Stomach (tissue), 9 donors: ENCODE data around the gene ARHGAP15. TPM values are rescaled to one million over a fixed set of nuclear protein-coding genes. Genes with fewer than 3 reads are reported as not detected.

Experiments
- DNase-seq, 2 donors: peaks; one replicate each; pipeline versions ENCODE4 v3.0.0 to v3.0.0-alpha.2; 2013 to 2019
- H3K27ac ChIP-seq, 5 donors: fragments of 200-600 bp in 4 of 5; sonication (generic) in 4 of 5; one replicate each; pipeline ENCODE4 v1.5.1; 2013 to 2019; ENCODE audit warnings: mild to moderate bottlenecking in 1 of 5, moderate library complexity in 1 of 5
- H3K27me3 ChIP-seq, 3 donors: fragments of 200-600 bp; sonication (generic); one replicate each; pipeline ENCODE4 v1.5.1; 2017 to 2019; ENCODE audit warnings: mixed run types in 1 of 3
- H3K36me3 ChIP-seq, 4 donors: fragments of 200-600 bp; sonication (generic); 1 replicate in 3 of 4; 2 replicates in 1 of 4; pipeline ENCODE4 v1.5.1; 2016 to 2019
- H3K4me1 ChIP-seq, 4 donors: fragments of 200-600 bp; sonication (generic); one replicate each; pipeline ENCODE4 v1.5.1; 2016 to 2019
- H3K4me3 ChIP-seq, 4 donors: fragments of 200-600 bp; sonication (generic) in 3 of 4; one replicate each; pipeline ENCODE4 v1.5.1; 2016 to 2019; ENCODE audit warnings: mild to moderate bottlenecking in 1 of 4
- H3K9me3 ChIP-seq, 4 donors: fragments of 200-600 bp; sonication (generic); one replicate each; pipeline ENCODE4 v1.5.1; 2016 to 2019
- CTCF ChIP-seq, 7 experiments: fragments of 450-650 bp in 4 of 7; fragments of 200-600 bp in 3 of 7; sonication (generic) in 3 of 7; IDR thresholded peaks; one replicate each; pipeline ENCODE4 v1.5.1; 2016 to 2019; ENCODE audit warnings: antibody characterized with exemption in 7 of 7, control low read depth in 2 of 7, mild to moderate bottlenecking in 1 of 7
- EP300 ChIP-seq: sonication (generic); formaldehyde crosslinking; IDR thresholded peaks from one replicate; pipeline ENCODE4 v1.6.1; 2017; ENCODE audit warnings: antibody characterized with exemption
- POLR2A ChIP-seq, 4 donors: fragments of 450-650 bp; IDR thresholded peaks; one replicate each; pipeline ENCODE4 v1.6.1; 2016; ENCODE audit warnings: antibody characterized with exemption in 4 of 4, control low read depth in 2 of 4, mild to moderate bottlenecking in 1 of 4, moderate library complexity in 1 of 4
- POLR2AphosphoS5 ChIP-seq, 3 donors: sonication (generic); formaldehyde crosslinking; IDR thresholded peaks; one replicate each; pipeline ENCODE4 v1.6.1; 2016; ENCODE audit warnings: antibody characterized with exemption in 3 of 3
- WGBS, 5 donors: extraction: QIAGEN DNeasy Blood & Tissue Kit in 3 of 5; methylation state at CpG; one replicate each; pipeline versions ENCODE4 v1.1.5 to v1.1.7; 2013 to 2018; 5-methylcytosine and 5-hydroxymethylcytosine counted together
- intact Hi-C: fragments of 100-400 bp; cut with DNase I; formaldehyde crosslinking; loops from one replicate; pipeline ENCODE4 v1.15.1; 2023; ENCODE audit warnings: low total_unique reads
- polyA plus RNA-seq, 3 donors: library from polyadenylated mRNA; stranded (reverse); fragments of 200-250 nt; gene quantifications; one replicate each; pipeline ENCODE4 v1.2.3, GENCODE V29; 2013
- total RNA-seq, 5 donors: library from RNA; depleted of rRNA; stranded (reverse); fragments of >200 nt; gene quantifications; one replicate each; pipeline versions ENCODE4 v1.1.0 to v1.2.3, GENCODE V29; 2014 to 2016
- donor health status: healthy with polysubstance abuse.
- donor health status: Bipolar disorder and iron deficiency.
- donor health status: healthy.

ARHGAP15 gene
- total and polyA plus RNA-seq, 8 donors = 1.8 to 66.3 (median 6.8) TPM; not detected in 1

GRCh38 chr2:143601828-143602227 lies 472.6 kb downstream of the ARHGAP15 start:
- H3K4me3 ChIP-seq = no peak overlapping the region
- 79 to 91% (median 88%) methylated on average over 1 of the region's 1 CpG for WGBS, 5 donors
- H3K27me3 ChIP-seq = no peaks in the 10 kb centered on the region

GRCh38 chr2:143603035-143603655 lies 473.9 kb downstream of the ARHGAP15 start:
- no peak overlapping the region for H3K4me3 ChIP-seq
- no peak for TF ChIP-seq POLR2A (IDR thresholded peaks at IDR 0.05)
- no peak for TF ChIP-seq CTCF (IDR thresholded peaks at IDR 0.05)
- TF ChIP-seq POLR2AphosphoS5 (IDR thresholded peaks at IDR 0.05) = no peak
- TF ChIP-seq EP300 = no peak
- intact Hi-C loops = no loop called here
- no peaks in the 10 kb centered on the region for H3K36me3 ChIP-seq
- H3K27ac ChIP-seq = no peak overlapping the region
- no peaks in the 10 kb centered on the region for H3K27me3 ChIP-seq
- no peaks in the 10 kb centered on the region for H3K9me3 ChIP-seq
- peaks cover 0 to 10% (median 7%) of the 10 kb centered on the region in 4 donors for H3K4me1 ChIP-seq
- 52 to 65% (median 64%) methylated on average over 5 of the region's 5 CpGs for WGBS, 5 donors
- no peak for DNase-seq

More at GRCh38 chr2:143601828-143602227, 472.6 kb downstream of the ARHGAP15 start:
- intact Hi-C loops = no loop called here
- Histone ChIP-seq H3K9me3 (no peaks in the 10 kb centered on the region), H3K27ac (no peak overlapping the region), H3K36me3 (no peaks in the 10 kb centered on the region), H3K4me1 (peaks cover 0 to 5% (median under 1%) of the 10 kb centered on the region in 4 donors)
- TF ChIP-seq POLR2A (IDR thresholded peaks at IDR 0.05) (no peak), EP300 (no peak), CTCF (IDR thresholded peaks at IDR 0.05) (no peak), POLR2AphosphoS5 (IDR thresholded peaks at IDR 0.05) (no peak)
- no peak for DNase-seq

- Histone ChIP-seq H3K9me3 (no peaks in the 10 kb centered on the region), H3K4me3 (no peak overlapping the region), H3K4me1 (peaks cover 0 to 10% (median 7%) of the 10 kb centered on the region in 4 donors), H3K27ac (no peak overlapping the region), H3K27me3 (no peaks in the 10 kb centered on the region), H3K36me3 (no peaks in the 10 kb centered on the region)
- WGBS, 5 donors = 49 to 63% (median 50%) methylated on average over 4 of the region's 4 CpGs
- TF ChIP-seq EP300 (no peak), POLR2A (IDR thresholded peaks at IDR 0.05) (no peak), CTCF (IDR thresholded peaks at IDR 0.05) (no peak), POLR2AphosphoS5 (IDR thresholded peaks at IDR 0.05) (no peak)
- DNase-seq = peak in 1 of 2 donors; percentile 41
- intact Hi-C loops = no loop called here
Measured at GRCh38 chr2:143603846-143604565, 474.8 kb downstream of the ARHGAP15 start.

- no peak overlapping the region for H3K27ac ChIP-seq
- no peaks in the 10 kb centered on the region for H3K9me3 ChIP-seq
- peak in 1 of 2 donors; percentile 44 for DNase-seq
- TF ChIP-seq POLR2A (IDR thresholded peaks at IDR 0.05) (no peak), EP300 (no peak)
- no peaks in the 10 kb centered on the region for H3K27me3 ChIP-seq
- H3K4me3 ChIP-seq = no peak overlapping the region
- H3K4me1 ChIP-seq = peaks cover 0 to 10% (median 7%) of the 10 kb centered on the region in 4 donors
- no peaks in the 10 kb centered on the region for H3K36me3 ChIP-seq
- 62 to 85% (median 79%) methylated on average over 5 of the region's 5 CpGs for WGBS, 5 donors
- intact Hi-C loops = no loop called here
Measured at GRCh38 chr2:143604566-143604959, 475.3 kb downstream of the ARHGAP15 start.
